Measurements from ENCODE around the gene FCHSD2.
"Not testable (repeated sequence)": the region's sequence is repeated elsewhere in the genome, so short reads cannot be mapped to it uniquely, and the experiment has no call there.

The FCHSD2 gene

GRCh38 chr11:73137262-73137943 lies 4.7 kb downstream of the FCHSD2 start:
- Histone ChIP-seq H3K9me3 (ENCODE audit: control insufficient read depth, low read length) (no peaks in the 10 kb centered on the region), H3K36me3 (ENCODE audit: control insufficient read depth, insufficient read depth, low read length) (peaks cover 43% of the 10 kb centered on the region), H3K4me1 (ENCODE audit: control insufficient read depth, insufficient read depth, low read length, poor library complexity, severe bottlenecking) (no peaks in the 10 kb centered on the region), H3K27ac (ENCODE audit: low read depth, low read length, severe bottlenecking) (no peak overlapping the region), H3K4me3 (ENCODE audit: extremely low read depth, insufficient read depth, low read length, poor library complexity, severe bottlenecking) (no peak overlapping the region)
- 83 to 100% methylated on average over 2 to 3 of the region's 5 CpGs for WGBS, 2 experiments (ENCODE audit: insufficient coverage in 2 of 2)

GRCh38 chr11:73136722-73137121 lies 5.4 kb downstream of the FCHSD2 start:
- peaks cover 49% of the 10 kb centered on the region for H3K36me3 ChIP-seq (ENCODE audit: control insufficient read depth, insufficient read depth, low read length)
- not testable (repeated sequence) for H3K27ac ChIP-seq (ENCODE audit: low read depth, low read length, severe bottlenecking); H3K9me3 ChIP-seq (ENCODE audit: control insufficient read depth, low read length); H3K4me1 ChIP-seq (ENCODE audit: control insufficient read depth, insufficient read depth, low read length, poor library complexity, severe bottlenecking); H3K4me3 ChIP-seq (ENCODE audit: extremely low read depth, insufficient read depth, low read length, poor library complexity, severe bottlenecking)
- WGBS, 2 experiments (ENCODE audit: insufficient coverage in 2 of 2) = 94 to 100% methylated on average over 3 to 4 of the region's 8 CpGs

GRCh38 chr11:73135346-73136284 lies 6.5 kb downstream of the FCHSD2 start:
- WGBS, 2 experiments (ENCODE audit: insufficient coverage in 2 of 2) = 87 to 100% methylated on average over 2 to 4 of the region's 6 CpGs
- Histone ChIP-seq H3K9me3 (ENCODE audit: control insufficient read depth, low read length) (no peaks in the 10 kb centered on the region), H3K27ac (ENCODE audit: low read depth, low read length, severe bottlenecking) (no peak overlapping the region), H3K36me3 (ENCODE audit: control insufficient read depth, insufficient read depth, low read length) (peaks cover 49% of the 10 kb centered on the region), H3K4me1 (ENCODE audit: control insufficient read depth, insufficient read depth, low read length, poor library complexity, severe bottlenecking) (no peaks in the 10 kb centered on the region), H3K4me3 (ENCODE audit: extremely low read depth, insufficient read depth, low read length, poor library complexity, severe bottlenecking) (no peak overlapping the region)

DNA sequence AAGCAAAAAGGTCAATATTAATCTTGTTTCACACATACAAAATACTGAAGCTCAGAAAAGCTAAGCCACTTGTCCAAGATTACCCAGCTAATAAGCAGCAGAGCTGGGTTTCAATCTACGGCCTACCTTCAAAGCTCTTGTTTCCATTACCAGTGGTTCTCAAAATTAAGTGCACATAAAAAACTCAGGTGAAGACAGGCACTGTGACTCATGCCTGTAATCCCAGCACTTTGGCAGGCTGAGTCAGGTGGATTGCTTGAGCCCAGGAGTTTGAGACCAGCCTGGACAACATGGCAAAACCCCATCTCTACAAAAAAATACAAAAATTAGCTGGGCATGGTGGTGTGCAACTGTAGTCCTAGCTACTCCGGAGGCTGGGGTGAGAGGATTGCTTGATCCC lies 9.8 kb downstream of the FCHSD2 start:
- H3K27ac ChIP-seq (ENCODE audit: low read depth, low read length, severe bottlenecking); H3K9me3 ChIP-seq (ENCODE audit: control insufficient read depth, low read length); H3K4me1 ChIP-seq (ENCODE audit: control insufficient read depth, insufficient read depth, low read length, poor library complexity, severe bottlenecking); H3K4me3 ChIP-seq (ENCODE audit: extremely low read depth, insufficient read depth, low read length, poor library complexity, severe bottlenecking): not testable (repeated sequence)
- 80 to 100% methylated on average over 1 to 2 of the region's 2 CpGs for WGBS, 2 experiments (ENCODE audit: insufficient coverage in 2 of 2)
- peaks cover 56% of the 10 kb centered on the region for H3K36me3 ChIP-seq (ENCODE audit: control insufficient read depth, insufficient read depth, low read length)

- no peak overlapping the region for H3K4me3 ChIP-seq (ENCODE audit: extremely low read depth, insufficient read depth, low read length, poor library complexity, severe bottlenecking)
- H3K27ac ChIP-seq (ENCODE audit: low read depth, low read length, severe bottlenecking) = no peak overlapping the region
- WGBS, 2 experiments (ENCODE audit: insufficient coverage in 2 of 2) = 89% methylated on average over 1 of the region's 1 CpG; no CpG with 5 or more reads in 1 of the 2 experiments
- H3K4me1 ChIP-seq (ENCODE audit: control insufficient read depth, insufficient read depth, low read length, poor library complexity, severe bottlenecking) = no peaks in the 10 kb centered on the region
- H3K36me3 ChIP-seq (ENCODE audit: control insufficient read depth, insufficient read depth, low read length) = peaks cover 51% of the 10 kb centered on the region
- peaks cover 5% of the 10 kb centered on the region for H3K9me3 ChIP-seq (ENCODE audit: control insufficient read depth, low read length)
Observed at GRCh38 chr11:73130181-73130580, 11.9 kb downstream of the FCHSD2 start.

GRCh38 chr11:73129198-73129597 lies 12.9 kb downstream of the FCHSD2 start:
- Histone ChIP-seq H3K4me3 (ENCODE audit: extremely low read depth, insufficient read depth, low read length, poor library complexity, severe bottlenecking) (no peak overlapping the region), H3K36me3 (ENCODE audit: control insufficient read depth, insufficient read depth, low read length) (peaks cover 45% of the 10 kb centered on the region), H3K4me1 (ENCODE audit: control insufficient read depth, insufficient read depth, low read length, poor library complexity, severe bottlenecking) (no peaks in the 10 kb centered on the region), H3K9me3 (ENCODE audit: control insufficient read depth, low read length) (peaks cover 5% of the 10 kb centered on the region), H3K27ac (ENCODE audit: low read depth, low read length, severe bottlenecking) (no peak overlapping the region)
- WGBS, 2 experiments (ENCODE audit: insufficient coverage in 2 of 2) = 95 to 98% methylated on average over 9 to 10 of the region's 10 CpGs

GRCh38 chr11:73126804-73127480 lies 15.2 kb downstream of the FCHSD2 start:
- H3K4me1 ChIP-seq (ENCODE audit: control insufficient read depth, insufficient read depth, low read length, poor library complexity, severe bottlenecking) = no peaks in the 10 kb centered on the region
- no peak overlapping the region for H3K4me3 ChIP-seq (ENCODE audit: extremely low read depth, insufficient read depth, low read length, poor library complexity, severe bottlenecking)
- H3K36me3 ChIP-seq (ENCODE audit: control insufficient read depth, insufficient read depth, low read length) = peaks cover 32% of the 10 kb centered on the region
- H3K9me3 ChIP-seq (ENCODE audit: control insufficient read depth, low read length) = peaks cover 5% of the 10 kb centered on the region
- no peak overlapping the region for H3K27ac ChIP-seq (ENCODE audit: low read depth, low read length, severe bottlenecking)
- WGBS, 2 experiments (ENCODE audit: insufficient coverage in 2 of 2) = 85 to 91% methylated on average over 6 of the region's 6 CpGs

DNA sequence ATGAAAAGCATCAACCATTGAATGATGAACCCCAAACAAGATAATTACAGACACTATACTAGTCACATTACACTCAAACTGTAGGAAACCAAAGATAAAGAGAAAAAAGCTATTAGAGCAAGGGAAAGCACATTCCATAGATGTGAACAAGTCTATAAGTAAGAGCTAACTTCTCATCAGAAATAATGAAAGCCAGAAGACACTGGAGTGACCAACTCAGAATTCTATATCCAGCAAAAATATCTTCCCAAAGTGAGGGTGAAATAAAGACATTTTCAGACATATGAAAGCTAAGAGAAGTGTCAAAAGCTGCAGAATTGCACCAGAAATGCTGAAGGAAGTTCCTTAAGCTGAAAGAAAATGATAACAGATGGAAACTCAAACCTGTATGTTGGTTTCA lies 17.3 kb downstream of the FCHSD2 start:
- no peaks in the 10 kb centered on the region for H3K4me1 ChIP-seq (ENCODE audit: control insufficient read depth, insufficient read depth, low read length, poor library complexity, severe bottlenecking)
- H3K9me3 ChIP-seq (ENCODE audit: control insufficient read depth, low read length) = no peaks in the 10 kb centered on the region
- H3K27ac ChIP-seq (ENCODE audit: low read depth, low read length, severe bottlenecking) = no peak overlapping the region
- H3K4me3 ChIP-seq (ENCODE audit: extremely low read depth, insufficient read depth, low read length, poor library complexity, severe bottlenecking) = no peak overlapping the region
- peaks cover 24% of the 10 kb centered on the region for H3K36me3 ChIP-seq (ENCODE audit: control insufficient read depth, insufficient read depth, low read length)

DNA sequence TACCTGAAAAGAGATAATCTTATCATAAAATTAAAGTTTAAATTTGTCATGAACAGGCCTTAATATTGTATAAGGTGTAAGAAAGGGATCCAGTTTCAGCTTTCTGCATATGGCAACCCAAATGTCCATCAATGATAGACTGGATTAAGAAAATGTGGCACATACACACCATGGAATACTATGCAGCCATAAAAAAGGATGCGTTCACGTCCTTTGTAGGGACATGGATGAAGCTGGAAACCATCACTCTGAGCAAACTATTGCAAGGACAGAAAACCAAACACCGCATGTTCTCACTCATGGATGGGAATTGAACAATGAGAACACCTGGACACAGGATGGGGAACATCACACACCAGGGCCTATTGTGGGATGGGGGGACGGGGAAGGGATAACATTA lies 18.2 kb downstream of the FCHSD2 start:
- H3K4me1 ChIP-seq (ENCODE audit: control insufficient read depth, insufficient read depth, low read length, poor library complexity, severe bottlenecking); H3K4me3 ChIP-seq (ENCODE audit: extremely low read depth, insufficient read depth, low read length, poor library complexity, severe bottlenecking); H3K27ac ChIP-seq (ENCODE audit: low read depth, low read length, severe bottlenecking); H3K9me3 ChIP-seq (ENCODE audit: control insufficient read depth, low read length): not testable (repeated sequence)
- WGBS, 2 experiments (ENCODE audit: insufficient coverage in 2 of 2) = 95 to 100% methylated on average over 1 to 2 of the region's 4 CpGs
- H3K36me3 ChIP-seq (ENCODE audit: control insufficient read depth, insufficient read depth, low read length) = peaks cover 24% of the 10 kb centered on the region

DNA sequence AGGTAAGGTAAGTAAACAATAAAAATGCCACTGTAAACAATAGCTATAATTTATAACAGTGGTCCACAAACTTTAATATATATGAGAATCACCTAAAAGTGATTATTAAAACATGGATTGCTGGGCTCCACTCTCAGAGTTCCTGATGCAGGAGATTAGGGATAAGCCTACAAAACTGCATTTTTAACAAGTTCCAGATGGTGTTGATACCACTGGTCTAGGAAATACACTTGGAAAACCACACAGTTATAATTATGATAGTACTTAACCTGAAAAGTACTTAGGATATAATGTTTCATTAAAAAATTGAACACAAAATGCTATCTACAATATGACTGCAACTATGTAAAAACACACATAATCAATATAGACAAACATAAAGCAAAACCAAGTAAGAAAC lies 20.4 kb downstream of the FCHSD2 start:
- no peak overlapping the region for H3K4me3 ChIP-seq (ENCODE audit: extremely low read depth, insufficient read depth, low read length, poor library complexity, severe bottlenecking)
- H3K4me1 ChIP-seq (ENCODE audit: control insufficient read depth, insufficient read depth, low read length, poor library complexity, severe bottlenecking) = no peaks in the 10 kb centered on the region
- peaks cover 6% of the 10 kb centered on the region for H3K36me3 ChIP-seq (ENCODE audit: control insufficient read depth, insufficient read depth, low read length)
- no peak overlapping the region for H3K27ac ChIP-seq (ENCODE audit: low read depth, low read length, severe bottlenecking)
- H3K9me3 ChIP-seq (ENCODE audit: control insufficient read depth, low read length) = no peaks in the 10 kb centered on the region
